ENCODE data around the gene NIN. TPM values are rescaled to one million over a fixed set of nuclear protein-coding genes. Genes with fewer than 3 reads are reported as not detected.
A peak's percentile ranks its signal among the peaks of the same experiment; 100 is the strongest.

NIN gene
- total and polyA plus RNA-seq, 10 donors, result 11.8 to 139 (median 94.4) TPM

GRCh38 chr14:50783563-50783962 lies 47.4 kb downstream of the NIN start:
- Histone ChIP-seq H3K27ac (peak overlapping the region in 4 of 8 donors; percentile 6 to 85 (median 72)), H3K4me1 (peaks cover 22 to 85% (median 49%) of the 10 kb centered on the region in 6 donors), H3K36me3 (peaks cover 0 to 46% (median 0%) of the 10 kb centered on the region in 6 donors), H3K27me3 (replicated peaks in 1 of 7) (no peaks in the 10 kb centered on the region), H3K9me3 (no peaks in the 10 kb centered on the region), H3K4me3 (no peak overlapping the region)
- DNase-seq, result no peak
- 95 to 99% (median 96%) methylated on average over 2 of the region's 2 CpGs for WGBS, 5 donors
- intact Hi-C loops (cut with DNase I; ENCODE audit: low total_unique reads), result loop anchor here (10.0 kb wide), 1 partner anchor 71 kb away; no protein-coding TSS in a partner anchor
- TF ChIP-seq POLR2AphosphoS5 (IDR thresholded peaks at IDR 0.05) (no peak), CTCF (IDR thresholded peaks at IDR 0.05 in 8 of 11, conservative IDR thresholded peaks at IDR 0.05 in 3 of 11) (no peak), POLR2A (IDR thresholded peaks at IDR 0.05) (no peak)

- H3K4me1 ChIP-seq, result peaks cover 15 to 70% (median 38%) of the 10 kb centered on the region in 6 donors
- intact Hi-C loops (cut with DNase I; ENCODE audit: low total_unique reads), result loop anchor here (10.0 kb wide), 1 partner anchor 74 kb away; no protein-coding TSS in a partner anchor
- no peak for DNase-seq
- H3K36me3 ChIP-seq, result peaks cover 0 to 59% (median 13%) of the 10 kb centered on the region in 6 donors
- H3K27me3 ChIP-seq (replicated peaks in 1 of 7), result no peaks in the 10 kb centered on the region
- H3K9me3 ChIP-seq, result no peaks in the 10 kb centered on the region
- WGBS, 5 donors, result 86 to 93% (median 91%) methylated on average over 4 of the region's 4 CpGs
- H3K4me3 ChIP-seq, result no peak overlapping the region
- H3K27ac ChIP-seq, result peak overlapping the region in 3 of 8 donors; percentile 36 to 73 (median 59)
- no peak for TF ChIP-seq CTCF (IDR thresholded peaks at IDR 0.05 in 8 of 11, conservative IDR thresholded peaks at IDR 0.05 in 3 of 11)
- no peak for TF ChIP-seq POLR2AphosphoS5 (IDR thresholded peaks at IDR 0.05)
- no peak for TF ChIP-seq POLR2A (IDR thresholded peaks at IDR 0.05)
These were observed 50.6 kb downstream of the NIN start for GRCh38 chr14:50780393-50780792.

GRCh38 chr14:50778721-50779483 lies 52.1 kb downstream of the NIN start:
- intact Hi-C loops (cut with DNase I; ENCODE audit: low total_unique reads), result loop anchor here (10.0 kb wide), 2 partner anchors 174 to 234 kb away; no protein-coding TSS in a partner anchor
- no peaks in the 10 kb centered on the region for H3K9me3 ChIP-seq
- TF ChIP-seq CTCF (IDR thresholded peaks at IDR 0.05 in 8 of 11, conservative IDR thresholded peaks at IDR 0.05 in 3 of 11) (no peak), POLR2A (IDR thresholded peaks at IDR 0.05) (no peak), POLR2AphosphoS5 (IDR thresholded peaks at IDR 0.05) (no peak)
- no peak overlapping the region for H3K4me3 ChIP-seq
- peaks cover 0 to 60% (median 26%) of the 10 kb centered on the region in 6 donors for H3K36me3 ChIP-seq
- peak overlapping the region in 6 of 8 donors; percentile 6 to 73 (median 33) for H3K27ac ChIP-seq
- no peak for DNase-seq
- H3K27me3 ChIP-seq (replicated peaks in 1 of 7), result no peaks in the 10 kb centered on the region
- 82 to 87% (median 83%) methylated on average over 8 of the region's 8 CpGs for WGBS, 5 donors
- peaks cover 6 to 63% (median 26%) of the 10 kb centered on the region in 6 donors for H3K4me1 ChIP-seq

- H3K4me1 ChIP-seq, result peaks cover 6 to 58% (median 26%) of the 10 kb centered on the region in 6 donors
- peaks cover 0 to 69% (median 44%) of the 10 kb centered on the region in 6 donors for H3K36me3 ChIP-seq
- no peak overlapping the region for H3K27ac ChIP-seq
- no peaks in the 10 kb centered on the region for H3K27me3 ChIP-seq (replicated peaks in 1 of 7)
- no peak for DNase-seq
- no peak for TF ChIP-seq POLR2A (IDR thresholded peaks at IDR 0.05)
- no peak overlapping the region for H3K4me3 ChIP-seq
- intact Hi-C loops (cut with DNase I; ENCODE audit: low total_unique reads), result loop anchor here (10.0 kb wide), 2 partner anchors 172 to 232 kb away; no protein-coding TSS in a partner anchor
- no peaks in the 10 kb centered on the region for H3K9me3 ChIP-seq
These were observed 54.4 kb downstream of the NIN start for GRCh38 chr14:50776522-50776921.
